Transverse colon (tissue), 4 donors: ENCODE data around the gene BCO2. TPM values are rescaled to one million over a fixed set of nuclear protein-coding genes. Genes with fewer than 3 reads are reported as not detected.

Experiments used
- DNase-seq: peaks from one replicate; pipeline ENCODE4 v3.0.0-alpha.2; 2019
- H3K27ac ChIP-seq, 4 donors: fragments of 200-600 bp; sonication (generic); 2 replicates each; pipeline ENCODE4 v1.5.1; 2016 to 2018; ENCODE audit warnings: inconsistent platforms in 4 of 4
- H3K27me3 ChIP-seq: fragments of 200-600 bp; sonication (generic); 2 replicates; pipeline ENCODE4 v1.5.1; 2017; ENCODE audit warnings: inconsistent platforms
- H3K36me3 ChIP-seq, 4 donors: fragments of 200-600 bp; sonication (generic); 2 replicates each; pipeline ENCODE4 v1.5.1; 2017 to 2019; ENCODE audit warnings: inconsistent platforms in 4 of 4
- H3K4me1 ChIP-seq, 4 donors: fragments of 200-600 bp; sonication (generic); 2 replicates each; pipeline ENCODE4 v1.5.1; 2017 to 2020; ENCODE audit warnings: inconsistent platforms in 4 of 4
- H3K4me3 ChIP-seq, 4 donors: fragments of 200-600 bp; sonication (generic); 1 replicate in 1 of 4; 2 replicates in 3 of 4; pipeline versions ENCODE4 v1.5.1 to v1.6.1; 2017 to 2019; ENCODE audit warnings: inconsistent platforms in 4 of 4
- H3K9me3 ChIP-seq, 2 donors: fragments of 200-600 bp; sonication (generic); 2 replicates each; pipeline ENCODE4 v1.5.1; 2017 to 2019; ENCODE audit warnings: inconsistent platforms in 2 of 2
- EP300 ChIP-seq: sonication (generic); formaldehyde crosslinking; IDR thresholded peaks from one replicate; pipeline ENCODE4 v1.6.1; 2017; ENCODE audit warnings: antibody characterized with exemption, low read depth
- POLR2A ChIP-seq: fragments of 450-650 bp; IDR thresholded peaks from one replicate; pipeline ENCODE4 v1.6.1; 2016; ENCODE audit warnings: antibody characterized with exemption, mild to moderate bottlenecking, moderate library complexity
- POLR2AphosphoS5 ChIP-seq, 3 donors: sonication (generic); formaldehyde crosslinking; IDR thresholded peaks; one replicate each; pipeline ENCODE4 v1.6.1; 2016; ENCODE audit warnings: antibody characterized with exemption in 3 of 3
- WGBS, 2 donors: methylation state at CpG; one replicate each; pipeline ENCODE4 v1.1.5; 2018; ENCODE audit warnings: low coverage in 1 of 2; 5-methylcytosine and 5-hydroxymethylcytosine counted together
- in situ Hi-C, 4 donors: fragments of 200-750 bp; cut with MboI; loops; one replicate each; pipeline versions ENCODE4 v1.15.0 to v1.15.1; 2017; ENCODE audit warnings: low sequenced_read_pairs in 3 of 4, low pct_ligation_motif_present in 1 of 4, low pct_unique_long_range_greater_than_20kb in 1 of 4
- intact Hi-C: fragments of 100-400 bp; cut with DNase I; formaldehyde crosslinking; loops from one replicate; pipeline ENCODE4 v1.15.1; 2023; ENCODE audit warnings: low total_unique reads
- total RNA-seq, 4 donors: library from RNA; depleted of rRNA; stranded (reverse); fragments of >200 nt; gene quantifications; one replicate each; pipeline ENCODE4 v1.1.0, GENCODE V29; 2016
- TF ChIP-seq, protein P1 (sequence below), 5 experiments: fragments of 200-600 bp in 3 of 5; fragments of 450-650 bp in 2 of 5; sonication (generic) in 3 of 5; IDR thresholded peaks; 1 replicate in 2 of 5; 2 replicates in 3 of 5; pipeline ENCODE4 v1.5.1; 2016 to 2017; ENCODE audit warnings: antibody characterized with exemption in 5 of 5, inconsistent platforms in 3 of 5, mild to moderate bottlenecking in 2 of 5, moderate library complexity in 1 of 5

BCO2 gene
- total RNA-seq, 4 donors from 2014 or later: 2.8 to 12.1 (median 4.0) TPM

DNA sequence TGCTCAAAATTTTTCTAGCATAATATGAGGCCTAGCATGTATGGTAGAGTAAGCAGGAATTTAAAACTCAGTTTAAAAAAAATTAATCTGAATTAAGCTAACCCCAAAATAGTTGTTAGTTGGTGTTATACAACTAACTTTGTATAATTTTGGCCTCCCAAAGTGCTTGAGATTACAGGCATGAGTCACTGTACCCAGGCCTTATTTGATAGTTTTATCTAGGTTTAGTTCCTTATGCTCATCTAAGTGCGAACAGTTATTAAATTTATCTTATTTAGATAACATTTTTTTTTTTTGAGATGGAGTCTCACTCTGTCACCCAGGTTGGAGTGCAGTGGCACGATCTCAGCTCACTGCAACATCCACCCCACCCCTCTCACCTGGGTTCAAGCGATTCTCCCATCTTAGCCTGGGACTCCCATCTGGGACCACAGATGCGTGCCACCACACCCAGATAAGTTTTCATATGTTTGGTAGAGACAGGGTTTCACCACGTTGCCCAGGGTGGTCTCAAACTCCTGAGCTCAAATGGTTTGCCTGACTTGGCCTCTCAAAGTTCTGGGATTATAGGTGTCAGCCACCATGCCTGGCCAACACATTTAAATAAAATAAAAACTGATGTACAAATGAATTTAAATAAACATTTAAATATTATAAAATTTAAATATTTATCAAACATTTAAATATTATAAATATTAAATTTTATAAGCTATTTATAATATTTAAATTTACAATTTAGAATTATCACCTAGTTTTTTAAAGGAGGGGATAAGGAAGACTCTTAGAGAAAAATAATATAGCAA is 19.0 kb upstream of the BCO2 start:
- no peak for DNase-seq
- TF ChIP-seq POLR2AphosphoS5 (IDR thresholded peaks at IDR 0.05) (no peak), POLR2A (no peak), EP300 (no peak)
- TF ChIP-seq, protein P1, sequence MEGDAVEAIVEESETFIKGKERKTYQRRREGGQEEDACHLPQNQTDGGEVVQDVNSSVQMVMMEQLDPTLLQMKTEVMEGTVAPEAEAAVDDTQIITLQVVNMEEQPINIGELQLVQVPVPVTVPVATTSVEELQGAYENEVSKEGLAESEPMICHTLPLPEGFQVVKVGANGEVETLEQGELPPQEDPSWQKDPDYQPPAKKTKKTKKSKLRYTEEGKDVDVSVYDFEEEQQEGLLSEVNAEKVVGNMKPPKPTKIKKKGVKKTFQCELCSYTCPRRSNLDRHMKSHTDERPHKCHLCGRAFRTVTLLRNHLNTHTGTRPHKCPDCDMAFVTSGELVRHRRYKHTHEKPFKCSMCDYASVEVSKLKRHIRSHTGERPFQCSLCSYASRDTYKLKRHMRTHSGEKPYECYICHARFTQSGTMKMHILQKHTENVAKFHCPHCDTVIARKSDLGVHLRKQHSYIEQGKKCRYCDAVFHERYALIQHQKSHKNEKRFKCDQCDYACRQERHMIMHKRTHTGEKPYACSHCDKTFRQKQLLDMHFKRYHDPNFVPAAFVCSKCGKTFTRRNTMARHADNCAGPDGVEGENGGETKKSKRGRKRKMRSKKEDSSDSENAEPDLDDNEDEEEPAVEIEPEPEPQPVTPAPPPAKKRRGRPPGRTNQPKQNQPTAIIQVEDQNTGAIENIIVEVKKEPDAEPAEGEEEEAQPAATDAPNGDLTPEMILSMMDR (IDR thresholded peaks at IDR 0.05): no peak
- 67 to 87% methylated on average over 2 to 5 of the region's 5 CpGs for WGBS, 2 donors
- H3K9me3 ChIP-seq: no peaks in the 10 kb centered on the region
- in situ Hi-C loops: no loop called here
- intact Hi-C loops: no loop called here
- no peaks in the 10 kb centered on the region for H3K36me3 ChIP-seq
- H3K4me3 ChIP-seq: no peak overlapping the region
- H3K4me1 ChIP-seq: peaks cover 0 to 14% (median 0%) of the 10 kb centered on the region in 4 donors
- no peaks in the 10 kb centered on the region for H3K27me3 ChIP-seq
- no peak overlapping the region for H3K27ac ChIP-seq

DNA sequence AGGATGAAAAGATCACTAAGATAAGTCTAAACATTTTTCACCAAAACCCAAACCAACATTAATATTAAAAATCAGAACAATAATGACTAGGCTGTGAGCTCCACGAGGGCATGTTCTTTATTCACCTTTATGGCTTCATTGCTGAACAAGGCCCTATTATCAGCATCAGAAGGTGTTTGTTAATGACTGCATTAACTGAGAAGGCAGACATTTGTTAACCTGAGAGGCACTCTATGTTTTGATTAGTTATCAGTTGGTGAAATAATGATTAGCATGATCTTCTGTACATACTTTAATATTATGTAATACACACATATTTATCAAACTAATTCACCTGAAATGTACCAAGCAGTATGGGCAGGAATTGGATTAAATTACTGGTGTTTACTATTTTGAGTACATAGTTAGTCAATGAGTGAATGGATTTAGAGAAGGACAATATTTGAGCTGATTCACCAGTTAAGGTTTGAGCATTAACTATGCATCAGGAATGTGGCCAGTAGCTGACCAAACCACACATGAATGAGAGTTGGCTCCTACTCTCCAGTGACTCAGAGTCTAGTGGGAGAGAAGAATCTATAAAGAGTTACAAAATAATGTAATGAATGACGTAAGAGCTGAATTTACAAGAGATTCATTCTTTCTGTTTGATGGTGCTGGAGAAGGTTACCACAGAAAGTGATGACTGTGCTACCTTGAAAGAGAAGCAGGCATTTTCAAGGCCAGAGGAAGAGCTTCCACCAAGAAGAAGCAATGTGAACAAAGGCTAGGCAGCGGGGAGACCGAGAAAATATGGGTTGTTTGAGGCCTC is 18.2 kb upstream of the BCO2 start:
- WGBS, 2 donors: 81 to 83% methylated on average over 4 of the region's 4 CpGs

DNA sequence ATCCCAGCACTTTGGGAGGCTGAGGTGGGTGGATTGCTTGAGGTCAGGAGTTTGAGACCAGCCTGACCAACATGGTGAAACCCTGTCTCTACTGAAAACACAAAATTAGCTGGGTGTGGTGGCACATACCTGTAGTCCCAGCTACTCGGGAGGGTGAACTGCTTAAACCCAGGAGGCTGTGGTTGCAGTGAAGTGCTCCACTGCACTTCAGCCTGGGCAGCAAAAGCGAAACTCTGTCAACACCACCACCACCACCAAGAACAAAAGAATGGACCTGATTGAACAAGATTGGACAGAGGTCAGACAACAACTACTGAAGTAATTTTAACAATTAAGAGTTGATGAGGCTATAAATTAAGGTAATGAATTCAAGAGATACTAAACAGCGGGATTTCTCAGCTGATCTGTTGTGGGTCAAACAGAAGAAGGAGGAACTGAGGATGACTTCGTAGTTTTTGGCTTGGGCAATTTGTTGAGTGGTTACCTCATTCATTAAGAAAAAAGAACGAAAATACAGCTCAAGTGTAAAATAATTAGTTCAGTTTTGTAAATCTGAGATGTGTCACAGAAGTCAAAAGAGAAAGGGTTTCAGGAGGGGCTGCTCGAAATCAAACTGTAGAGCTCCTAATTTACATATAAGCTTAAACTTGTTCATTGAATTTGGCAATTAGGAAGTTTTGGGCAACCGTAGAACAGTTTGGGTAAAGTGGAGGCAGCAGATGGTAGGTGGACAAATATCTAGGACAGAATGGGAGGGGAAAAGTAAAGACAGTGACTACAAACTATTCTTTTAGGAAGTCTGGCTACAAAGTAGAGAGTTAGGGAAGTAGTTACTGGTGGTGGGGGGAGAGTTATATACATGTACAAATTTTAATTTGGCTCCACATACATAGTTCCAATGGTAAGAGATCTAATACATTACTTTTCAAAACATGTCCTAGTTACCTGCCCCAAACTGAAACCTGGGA is 15.9 kb upstream of the BCO2 start:
- Histone ChIP-seq H3K9me3 (no peaks in the 10 kb centered on the region), H3K36me3 (no peaks in the 10 kb centered on the region), H3K27me3 (no peaks in the 10 kb centered on the region), H3K4me1 (peaks cover 0 to 21% (median 4%) of the 10 kb centered on the region in 4 donors), H3K27ac (peak overlapping the region in 2 of 4 donors; percentile 19 to 45), H3K4me3 (no peak overlapping the region)
- in situ Hi-C loops (no loop called here), intact Hi-C loops (no loop called here)
- no peak for DNase-seq
- TF ChIP-seq, protein P1 (IDR thresholded peaks at IDR 0.05): no peak
- TF ChIP-seq POLR2AphosphoS5 (IDR thresholded peaks at IDR 0.05) (no peak), EP300 (no peak), POLR2A (no peak)
- WGBS, 2 donors: 73 to 75% methylated on average over 5 to 7 of the region's 7 CpGs

More for the DNA sequence above, 18.2 kb upstream of the BCO2 start:
- TF ChIP-seq, protein P1 (IDR thresholded peaks at IDR 0.05): no peak
- peak in 1 of 3 donors; percentile 14 for TF ChIP-seq POLR2AphosphoS5 (IDR thresholded peaks at IDR 0.05)
- H3K27me3 ChIP-seq: no peaks in the 10 kb centered on the region
- intact Hi-C loops: no loop called here
- no peaks in the 10 kb centered on the region for H3K36me3 ChIP-seq
- peaks cover 0 to 14% (median 0%) of the 10 kb centered on the region in 4 donors for H3K4me1 ChIP-seq
- H3K27ac ChIP-seq: peak overlapping the region in 3 of 4 donors; percentile 12 to 20 (median 13)
- no peak overlapping the region for H3K4me3 ChIP-seq
- DNase-seq: no peak
- in situ Hi-C loops: no loop called here
- no peaks in the 10 kb centered on the region for H3K9me3 ChIP-seq
